HG02938 (cell line): Measurements from ENCODE around the gene HSPBP1.

Experiments used
- ATAC-seq: cut with Tn5 transposase; IDR thresholded peaks from one replicate; pipeline ENCODE4 v1.9.1; 2021; ENCODE audit warnings: mild to moderate bottlenecking, moderate library complexity; ENCODE audit not compliant: unreplicated experiment

HSPBP1 gene

DNA sequence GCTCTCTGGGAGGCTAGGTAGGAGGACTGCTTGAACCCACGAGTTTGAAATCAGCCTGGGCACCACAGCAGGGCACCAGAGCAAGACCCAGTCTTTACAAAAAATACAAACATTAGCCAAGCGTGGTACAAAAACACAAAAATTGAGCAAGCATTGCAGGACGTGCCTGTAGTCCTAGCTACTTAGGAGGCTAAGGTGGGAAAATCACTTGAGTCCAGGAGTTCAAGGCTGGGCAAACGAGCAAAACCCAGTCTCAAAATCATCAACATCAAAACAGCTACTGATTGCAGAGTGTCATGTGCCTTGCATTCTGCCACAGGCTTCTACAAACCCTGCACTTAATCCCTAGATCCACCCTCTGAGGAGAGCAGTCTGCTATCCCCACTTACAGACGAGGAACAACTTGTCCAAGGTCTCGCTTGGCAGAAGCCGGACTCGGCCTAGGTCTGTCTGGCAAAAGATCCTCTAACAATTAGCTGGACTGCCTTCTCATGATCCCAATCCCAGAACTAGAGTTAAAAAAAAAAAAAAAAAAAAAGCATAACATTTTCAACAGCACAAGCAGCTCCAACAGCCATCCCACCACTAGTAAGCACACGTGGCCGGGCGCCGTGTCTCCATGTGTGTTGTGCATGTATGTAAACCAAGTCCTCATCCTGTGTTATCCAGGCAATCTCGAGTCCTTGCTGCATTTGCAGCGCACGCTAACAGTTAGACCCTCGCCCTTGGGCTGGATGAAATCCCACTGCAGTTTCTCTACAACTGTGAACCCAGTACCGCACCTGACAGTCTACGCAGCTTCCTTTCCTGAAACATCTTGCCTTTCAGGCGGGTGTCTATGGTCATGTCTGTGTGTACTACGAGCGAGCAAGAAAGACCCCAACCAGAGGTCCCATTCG lies 23.1 kb downstream of the HSPBP1 start:
- ATAC-seq, result no peak

DNA sequence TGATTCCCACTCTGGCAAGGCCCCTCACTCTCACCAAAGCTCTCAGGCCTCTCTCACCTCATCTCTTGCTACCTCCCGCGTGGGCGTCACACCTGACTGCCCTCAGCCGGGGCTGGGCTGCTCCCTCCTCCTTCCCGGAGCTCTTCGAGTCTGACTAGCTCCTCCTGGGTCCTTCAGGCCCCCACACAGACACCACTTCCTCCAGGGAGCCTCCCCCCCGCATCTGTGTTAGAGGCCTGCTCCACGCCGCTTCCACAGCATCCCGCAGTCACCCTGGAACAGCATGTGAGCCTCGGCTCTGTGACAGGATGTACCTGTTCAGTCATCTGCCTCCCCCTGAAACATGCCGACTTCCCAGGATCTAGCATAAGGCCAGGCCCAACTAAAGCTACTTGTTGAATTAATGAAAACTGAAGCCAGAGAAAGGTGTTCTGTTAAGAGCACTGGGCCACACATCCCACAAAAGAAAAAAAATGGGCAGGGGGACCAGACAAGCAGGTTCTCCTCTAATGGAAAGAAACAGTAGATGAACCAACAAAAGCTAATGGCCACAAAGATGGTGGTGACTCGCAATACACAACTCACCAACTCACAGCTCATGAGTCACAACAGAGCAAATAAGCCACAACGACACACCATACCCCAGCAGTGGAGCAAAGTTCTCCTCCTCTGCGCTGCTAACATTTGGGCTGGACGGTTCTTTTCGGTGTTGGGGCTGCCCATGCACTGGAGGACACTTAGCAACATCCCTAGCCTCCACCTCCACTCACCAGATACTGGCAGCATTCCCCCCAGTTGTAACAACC lies 24.1 kb downstream of the HSPBP1 start:
- ATAC-seq, result no peak

DNA sequence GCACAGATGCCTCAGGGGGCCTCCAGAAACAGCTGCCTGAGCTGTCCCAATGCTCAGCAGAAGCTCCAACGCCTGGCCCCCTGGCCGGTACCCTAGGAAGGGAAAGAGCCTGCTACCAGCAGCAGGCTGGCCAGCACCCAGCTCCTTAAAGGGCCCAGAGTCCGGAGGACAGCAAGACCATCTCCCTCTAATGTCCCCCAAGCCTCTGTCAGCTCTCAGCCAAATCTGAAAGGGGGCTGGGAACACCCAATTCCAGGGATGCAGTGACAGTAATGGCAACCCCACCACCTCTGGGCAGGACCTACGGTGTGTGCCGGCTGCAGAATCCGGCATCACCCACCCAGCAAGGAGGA lies 25.3 kb downstream of the HSPBP1 start:
- no peak for ATAC-seq

DNA sequence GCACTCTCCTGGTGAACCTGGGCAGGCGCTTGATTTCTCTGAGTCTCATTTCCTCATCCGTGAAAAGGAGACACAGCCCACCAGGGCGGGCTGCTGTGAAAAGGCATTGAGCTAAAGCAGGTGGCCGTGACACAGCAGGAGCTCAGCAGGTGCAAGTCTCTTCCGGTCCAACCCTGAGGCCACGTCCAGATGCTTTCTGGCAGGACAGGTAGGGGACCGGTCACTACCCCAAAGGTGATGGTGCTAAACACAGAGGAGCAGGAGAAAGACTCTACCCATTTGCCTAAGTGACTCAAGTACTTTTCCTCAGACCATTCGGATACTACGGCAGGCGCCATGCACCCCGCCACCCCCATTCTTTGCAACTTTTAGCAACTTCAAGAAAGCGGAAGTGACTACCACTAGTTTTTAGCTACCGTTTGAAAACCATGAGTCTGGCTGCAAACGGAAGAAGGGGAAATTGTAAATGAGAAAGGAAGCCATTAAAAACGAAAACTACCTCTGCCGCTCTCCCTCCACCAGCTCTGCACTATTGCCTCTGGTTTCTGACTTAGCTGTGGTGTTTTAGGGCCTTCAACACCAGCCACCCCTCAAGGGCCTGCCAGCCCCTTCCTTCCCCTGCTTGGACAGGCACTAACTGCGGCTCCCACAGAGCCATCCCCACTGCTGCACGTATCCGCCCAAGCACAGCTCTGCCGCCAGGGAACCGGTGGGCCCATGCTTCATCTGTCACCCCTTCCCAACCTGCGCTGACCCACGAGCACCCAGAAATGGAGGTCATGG lies 25.9 kb downstream of the HSPBP1 start:
- ATAC-seq, result no peak

DNA sequence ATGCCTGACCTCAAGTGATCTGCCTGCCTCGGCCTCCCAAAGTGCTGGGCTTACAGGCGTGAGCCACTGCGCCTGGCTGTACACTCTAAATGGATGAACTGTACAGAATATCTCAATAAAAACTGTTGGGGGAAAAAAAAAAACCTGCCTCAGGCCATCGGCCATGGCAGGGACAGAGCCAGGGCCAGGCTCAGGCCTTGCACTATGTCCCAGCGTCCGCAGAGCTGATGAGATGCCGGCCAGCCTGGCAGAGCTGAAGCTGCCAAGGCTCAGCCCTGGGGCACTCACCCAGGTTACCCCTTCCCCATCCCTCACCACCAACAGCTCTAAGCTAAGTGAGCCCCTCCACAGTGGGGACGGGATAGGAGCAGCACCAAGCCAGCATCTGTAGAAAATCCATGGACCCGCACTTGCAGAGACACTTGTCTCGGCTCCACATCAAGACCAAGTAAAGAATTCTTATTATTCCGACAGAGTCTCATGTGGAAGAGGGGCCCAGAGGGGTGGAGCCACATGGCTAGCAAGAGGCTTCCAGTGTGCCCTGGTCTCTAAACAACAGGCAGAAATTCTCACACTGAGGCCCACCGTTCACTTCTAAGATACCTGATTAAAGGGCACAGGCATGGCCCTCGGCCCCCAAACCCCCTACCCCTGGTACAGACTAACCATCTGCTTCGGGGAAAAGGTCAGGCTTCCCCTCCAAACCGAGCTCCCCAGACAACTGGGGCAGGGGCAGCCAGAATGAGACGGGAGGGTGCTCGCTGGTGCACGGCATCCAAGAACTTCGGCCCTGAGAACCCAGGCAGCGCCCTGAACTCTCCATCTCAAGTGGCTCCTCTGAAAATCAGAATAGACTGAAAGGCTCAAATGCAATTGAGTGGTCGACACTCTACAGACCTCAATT lies 26.9 kb downstream of the HSPBP1 start:
- ATAC-seq, result no peak

DNA sequence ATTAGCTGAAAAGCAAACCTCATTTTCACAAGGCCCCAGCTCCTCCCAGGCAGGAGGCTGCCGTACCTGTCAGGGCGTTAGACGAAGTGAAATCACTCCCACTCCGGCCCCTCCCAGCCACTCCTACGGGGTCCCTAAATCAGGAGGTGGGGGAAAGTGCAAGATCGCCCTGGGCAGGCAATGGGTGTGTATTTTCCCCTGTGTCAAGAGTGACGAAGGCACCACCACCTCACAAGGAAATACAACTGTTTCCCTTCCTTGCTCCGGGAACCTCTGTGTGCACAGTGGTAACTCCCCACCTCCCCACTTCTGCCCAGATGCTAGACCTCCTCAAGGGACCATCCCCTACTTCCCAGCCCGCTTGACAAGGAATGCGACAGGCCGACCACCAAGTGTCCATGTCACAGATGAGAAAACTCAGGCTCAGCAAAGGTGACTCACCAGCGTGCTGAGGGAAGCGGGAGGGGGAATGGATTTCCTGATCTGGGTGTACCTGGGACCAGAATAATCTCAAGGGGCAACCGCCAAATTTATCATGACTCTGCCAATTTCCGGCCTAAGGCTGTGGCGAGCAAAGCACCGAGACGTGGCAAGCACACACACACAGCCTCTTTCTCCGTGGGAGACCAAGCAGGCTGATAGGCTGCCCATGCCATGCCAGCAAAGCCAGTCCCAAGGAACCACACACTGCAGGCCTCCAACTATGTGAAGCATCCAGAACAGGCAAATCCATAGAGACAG lies 28.4 kb downstream of the HSPBP1 start:
- no peak for ATAC-seq

DNA sequence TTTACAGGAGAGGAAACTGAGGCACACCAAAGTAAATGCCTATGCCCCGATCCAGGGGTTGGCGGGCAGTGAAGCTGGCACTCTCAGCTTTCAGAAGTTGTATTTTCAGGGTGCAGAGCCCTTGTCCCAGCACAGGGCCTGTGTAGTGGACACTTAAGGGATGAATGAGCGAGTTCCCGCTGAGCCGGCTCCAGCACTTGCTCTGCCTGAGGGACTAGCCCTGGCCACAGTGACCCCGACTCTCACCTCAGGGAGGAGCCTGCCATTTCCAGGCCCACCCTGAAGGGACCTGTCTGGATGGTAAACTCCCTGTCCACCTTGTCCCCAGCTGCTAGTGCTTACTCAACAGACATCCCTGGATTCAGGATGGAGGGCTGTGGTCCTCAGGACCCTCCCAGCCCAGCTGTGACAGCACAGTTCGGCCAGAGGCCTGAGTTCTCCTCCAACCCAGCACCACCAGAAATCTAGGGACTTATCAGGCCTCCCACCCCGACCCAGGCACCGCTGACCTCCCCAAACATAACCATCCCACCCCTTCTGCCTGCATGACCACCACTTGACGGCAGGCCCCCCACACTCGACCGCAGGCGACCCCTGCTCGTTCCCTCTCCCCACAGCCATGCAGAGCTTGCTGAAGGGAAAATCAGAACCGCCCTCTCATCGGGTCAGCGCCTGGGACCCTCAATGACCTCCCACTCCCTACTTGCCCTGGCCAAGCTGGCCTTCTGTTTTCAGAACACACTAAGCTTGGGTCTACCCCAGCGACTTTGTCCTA lies 29.5 kb downstream of the HSPBP1 start:
- ATAC-seq, result no peak

DNA sequence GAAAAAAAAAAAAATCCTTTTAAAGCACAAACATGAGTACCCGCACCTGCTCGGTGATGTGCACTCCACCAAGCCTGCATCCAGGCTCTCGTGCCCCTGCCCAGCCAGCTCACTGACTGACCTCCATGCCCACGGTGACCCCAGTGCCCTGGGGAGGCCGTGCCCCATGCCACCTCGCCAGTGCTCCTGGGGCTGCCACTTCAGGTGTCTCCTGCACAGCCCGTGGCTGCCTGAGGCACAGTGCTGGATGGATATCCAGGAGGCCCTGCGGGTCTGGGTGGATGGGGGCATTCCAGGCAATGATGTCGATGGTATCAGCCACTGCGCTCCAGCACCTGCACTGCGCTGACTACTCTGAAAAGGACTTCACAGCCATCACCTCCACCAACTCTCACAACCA lies 30.1 kb downstream of the HSPBP1 start:
- no peak for ATAC-seq

DNA sequence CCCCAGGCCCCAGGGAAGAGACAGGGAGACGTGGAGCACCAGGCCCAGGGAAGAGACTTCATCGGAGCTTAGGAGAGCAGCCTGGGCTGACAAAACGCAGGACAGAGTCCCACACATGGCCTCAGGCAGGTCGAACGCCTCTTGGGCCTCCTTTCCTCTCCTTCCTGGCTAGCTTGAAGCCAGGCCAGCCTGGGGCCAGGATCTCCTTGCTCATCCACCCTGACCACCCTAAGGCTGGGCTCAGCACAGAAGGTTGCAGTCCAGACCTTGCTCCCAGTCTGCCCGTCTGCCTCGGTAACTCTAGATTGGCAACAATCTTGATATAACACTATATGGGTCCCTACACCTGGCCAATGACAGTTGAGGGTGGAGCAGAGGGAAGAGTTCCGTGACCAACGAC lies 31.2 kb downstream of the HSPBP1 start:
- no peak for ATAC-seq

DNA sequence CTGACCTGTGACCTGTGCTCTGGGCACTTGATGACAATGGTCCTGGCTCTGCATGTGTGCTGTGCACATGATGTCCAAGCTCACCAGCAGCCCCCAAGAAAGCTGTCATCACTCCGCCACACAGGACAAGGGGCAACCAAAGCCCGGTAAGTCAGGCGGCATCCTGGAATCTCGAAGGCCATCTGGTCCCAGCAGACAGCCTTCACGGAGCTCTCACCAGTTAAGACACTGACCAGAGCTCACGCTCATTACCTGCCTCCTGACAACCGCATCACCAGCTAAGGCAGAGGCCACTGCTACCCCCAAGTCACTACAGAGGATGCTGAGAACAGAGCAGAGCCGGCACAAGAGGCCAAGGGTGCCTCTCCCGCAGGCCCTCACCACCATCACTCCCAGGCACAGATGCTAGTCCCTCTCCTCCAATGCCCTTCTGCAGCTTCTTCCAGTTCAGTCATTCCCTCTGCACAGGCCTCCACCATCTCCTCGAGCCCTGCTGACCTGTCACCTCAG lies 31.7 kb downstream of the HSPBP1 start:
- ATAC-seq, result no peak

DNA sequence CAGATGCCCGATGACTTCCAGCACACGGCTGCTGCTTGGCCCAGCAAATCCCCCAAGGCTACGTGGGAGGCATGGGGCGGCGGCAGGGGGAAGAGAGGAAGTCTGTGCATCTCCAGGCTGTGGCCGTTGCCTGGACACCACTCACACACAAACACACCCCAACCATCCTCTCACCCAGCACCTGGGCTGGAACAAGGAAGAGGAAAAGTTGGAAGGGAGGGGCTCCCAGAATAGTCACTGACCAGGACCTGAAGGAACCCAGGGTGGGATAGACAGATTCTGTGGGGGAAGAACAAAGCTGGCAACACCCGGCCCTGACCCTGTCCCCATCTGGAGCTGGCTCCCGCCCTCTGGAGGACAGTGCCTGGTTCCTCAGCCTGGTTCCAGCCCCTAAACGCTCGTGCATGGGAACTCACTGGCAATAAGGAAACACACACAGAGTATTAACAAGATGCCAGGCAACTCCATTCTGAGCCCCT lies 32.2 kb downstream of the HSPBP1 start:
- ATAC-seq, result no peak

DNA sequence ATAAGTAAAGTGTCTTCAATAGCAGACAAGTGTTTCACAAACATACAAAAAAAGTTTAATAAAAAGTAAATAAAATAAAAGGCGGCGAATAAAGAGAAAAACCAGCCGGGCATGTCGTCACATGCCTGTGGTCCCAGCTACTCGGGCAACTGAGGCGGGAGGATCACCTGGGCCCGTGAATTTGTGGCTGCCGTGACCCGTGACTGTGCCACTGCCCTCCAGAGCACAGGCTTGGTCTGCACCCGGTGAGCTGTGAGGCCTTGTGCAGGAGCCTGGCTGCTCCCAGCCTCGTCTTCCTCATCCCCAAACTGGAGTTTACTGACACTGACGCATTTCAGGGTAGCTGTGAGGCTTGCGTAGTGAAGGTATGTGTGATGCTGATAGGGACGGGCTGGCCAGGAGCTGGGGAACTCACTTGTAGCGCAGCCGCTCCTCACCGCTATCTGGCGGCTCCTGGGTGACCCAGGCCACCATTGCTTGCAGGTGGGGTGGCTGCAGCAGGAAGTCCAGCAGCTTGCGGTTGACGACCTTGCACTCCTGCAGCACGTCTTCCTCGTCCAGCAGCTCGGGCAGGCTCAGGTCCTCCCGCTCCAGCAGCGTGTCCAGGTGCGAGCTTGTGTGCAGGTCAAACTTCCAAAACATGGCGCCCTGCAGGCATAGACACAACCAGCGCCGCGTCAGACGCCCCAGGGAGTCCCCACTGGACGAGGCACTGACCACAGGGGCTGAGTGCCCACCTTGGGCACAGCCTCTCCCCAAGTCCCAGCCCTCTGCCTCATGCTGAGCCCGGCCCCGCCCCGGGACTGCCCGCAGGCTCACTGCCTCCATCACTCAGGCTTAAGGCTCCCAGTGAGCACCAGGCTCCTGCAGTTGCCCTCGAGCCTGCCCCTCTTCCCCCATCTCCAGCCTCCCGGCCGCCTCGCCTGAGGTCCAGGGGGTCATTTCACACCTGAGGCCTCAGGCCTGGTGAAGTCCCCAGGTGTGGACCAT lies 33.2 kb downstream of the HSPBP1 start:
- ATAC-seq, result no peak

DNA sequence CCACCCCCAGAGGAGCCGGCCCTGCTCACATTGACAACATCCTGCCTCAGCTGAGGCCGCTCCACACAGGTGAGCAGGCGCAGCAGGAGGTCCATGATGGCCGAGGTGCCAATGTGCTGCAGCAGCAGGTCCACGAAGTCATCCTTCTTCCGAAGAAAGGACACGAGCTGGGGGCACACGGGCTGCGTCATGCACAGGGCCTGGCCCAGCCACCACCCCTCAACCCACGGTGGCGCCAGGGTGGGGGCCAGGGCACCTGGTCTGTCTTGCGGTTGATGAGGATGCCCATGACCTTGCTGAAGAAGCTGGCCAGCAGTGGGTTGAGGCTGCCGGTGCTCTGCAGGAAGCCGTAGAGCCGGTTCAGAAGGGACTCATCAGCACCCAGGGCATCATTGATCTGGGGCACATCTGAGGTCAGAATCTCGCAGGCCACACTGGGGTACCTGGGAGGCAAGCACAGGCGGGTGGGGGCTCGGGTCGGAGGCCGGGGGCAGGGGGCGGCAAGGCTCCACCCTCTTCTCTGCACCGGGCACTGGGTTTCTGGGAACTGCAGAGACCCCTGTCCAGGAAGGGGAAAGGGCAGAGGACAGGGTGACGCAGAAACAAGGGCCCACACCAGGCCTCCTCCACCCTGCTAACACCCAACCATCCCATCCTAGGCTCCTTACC lies 34.5 kb downstream of the HSPBP1 start:
- no peak for ATAC-seq

DNA sequence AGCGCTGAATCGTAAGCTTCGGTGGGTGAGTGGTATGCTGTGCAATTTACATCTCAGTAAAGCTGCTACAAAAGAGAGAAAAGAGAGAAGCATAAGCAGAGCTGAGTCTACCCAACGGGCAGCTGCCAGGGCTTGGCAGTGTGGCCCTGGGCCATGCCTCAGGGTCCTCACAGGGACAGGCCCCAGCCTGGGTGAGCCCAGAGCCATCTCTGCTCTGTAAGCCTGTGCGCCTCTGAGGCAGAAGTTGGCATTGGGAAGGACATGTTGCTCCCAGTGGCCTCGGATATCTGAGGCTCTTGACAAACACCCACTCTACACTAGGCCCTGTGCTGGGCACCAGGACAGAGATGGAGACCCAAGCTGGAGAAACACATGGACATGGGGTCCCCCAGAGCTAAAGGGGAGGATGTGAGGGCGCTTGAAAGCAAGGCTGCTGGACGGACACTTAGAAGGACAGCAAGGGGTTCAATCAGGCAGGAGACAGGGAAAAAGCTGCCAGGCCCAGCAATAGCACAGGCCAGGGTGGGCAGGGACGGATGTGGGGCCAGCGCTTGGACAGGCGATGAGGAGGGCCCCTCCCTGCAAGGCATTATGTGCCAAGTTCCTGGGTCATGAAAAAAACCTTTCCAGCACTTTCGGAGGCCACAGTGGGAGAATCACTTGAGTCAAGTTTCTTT lies 35.8 kb downstream of the HSPBP1 start:
- no peak for ATAC-seq

DNA sequence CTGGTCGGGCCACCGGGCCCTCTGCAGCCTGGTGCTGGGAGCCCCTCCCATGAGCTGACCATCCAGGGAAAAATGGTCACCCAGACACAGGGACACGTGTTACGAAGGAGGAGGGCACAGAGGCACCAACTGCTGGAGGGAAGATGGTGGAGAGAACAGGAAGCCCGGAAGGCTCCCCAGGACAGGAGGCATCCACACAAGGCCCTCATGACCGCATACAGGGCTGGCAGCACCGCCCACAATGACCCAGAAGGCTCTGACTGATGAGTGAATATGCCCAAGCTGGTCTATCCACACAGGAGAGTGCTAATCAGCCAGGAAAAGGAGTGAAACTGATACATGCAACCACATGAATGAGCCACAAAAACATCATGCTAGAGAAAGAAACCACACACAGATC lies 37.4 kb downstream of the HSPBP1 start:
- no peak for ATAC-seq

DNA sequence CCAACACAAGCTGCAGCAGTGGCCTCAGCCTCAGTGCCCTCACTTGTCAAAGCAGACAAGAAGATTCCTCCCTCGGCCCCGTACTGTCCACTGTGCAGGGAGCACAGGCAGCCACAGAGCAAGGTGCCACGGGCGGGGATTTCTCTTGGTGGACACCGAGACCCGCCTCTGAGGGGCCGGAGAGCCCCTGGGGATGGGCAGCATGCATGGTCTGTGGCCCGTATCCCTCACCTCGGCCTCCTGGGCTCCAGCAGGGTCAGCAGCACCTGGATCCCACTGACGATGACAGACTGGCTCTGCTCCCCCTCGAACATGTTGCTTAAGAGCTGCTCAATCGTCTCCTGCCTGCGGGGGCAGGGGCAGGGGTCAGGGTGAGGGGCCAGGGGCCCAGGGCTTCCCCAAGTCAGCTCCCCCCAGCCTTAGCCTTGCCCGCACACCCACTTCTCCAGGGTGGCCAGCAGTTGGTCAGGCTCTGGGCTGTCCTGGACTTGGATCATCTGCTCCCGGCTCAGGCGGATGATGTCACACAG lies 37.9 kb downstream of the HSPBP1 start:
- no peak for ATAC-seq
